ACC112 (cell line): ENCODE results near the gene RFX2.
A peak's percentile ranks its signal among the peaks of the same experiment; 100 is the strongest.
"Not testable (repeated sequence)": the region's sequence is repeated elsewhere in the genome, so short reads cannot be mapped to it uniquely, and the experiment has no call there.

Experiments
- H2AFZ ChIP-seq: fragments of 200-600 bp; sonication (generic); one replicate; pipeline ENCODE4 v1.6.0; 2017; ENCODE audit warnings: antibody characterized with exemption, low read length; ENCODE audit not compliant: unreplicated experiment
- H3K27ac ChIP-seq: fragments of 200-600 bp; sonication (generic); 2 replicates; pipeline ENCODE4 v1.5.1; 2014; ENCODE audit warnings: low read depth, mild to moderate bottlenecking, antibody characterized with exemption, low read length, moderate library complexity
- H3K27me3 ChIP-seq: fragments of 200-600 bp; sonication (generic); 2 replicates; pipeline ENCODE4 v1.6.1; 2014; ENCODE audit warnings: mild to moderate bottlenecking, antibody characterized with exemption, low read length, moderate library complexity, mixed read lengths; ENCODE audit not compliant: insufficient read depth
- H3K36me3 ChIP-seq: fragments of 200-600 bp; sonication (generic); 2 replicates; pipeline ENCODE4 v1.6.1; 2016; ENCODE audit warnings: mild to moderate bottlenecking, antibody characterized with exemption, low read length, moderate library complexity, mixed read lengths; ENCODE audit not compliant: insufficient read depth
- H3K4me1 ChIP-seq: fragments of 200-600 bp; sonication (generic); one replicate; pipeline ENCODE4 v1.6.1; 2016; ENCODE audit warnings: low read length, mixed read lengths; ENCODE audit not compliant: insufficient read depth, unreplicated experiment, control insufficient read depth
- H3K4me3 ChIP-seq: fragments of 200-600 bp; sonication (generic); 2 replicates; pipeline ENCODE4 v1.5.1; 2014; ENCODE audit warnings: mild to moderate bottlenecking, low read depth, low read length
- H3K79me2 ChIP-seq: fragments of 200-600 bp; sonication (generic); one replicate; pipeline ENCODE4 v1.6.0; 2016; ENCODE audit warnings: low read length; ENCODE audit not compliant: control insufficient read depth, unreplicated experiment, insufficient read depth

Gene RFX2

DNA sequence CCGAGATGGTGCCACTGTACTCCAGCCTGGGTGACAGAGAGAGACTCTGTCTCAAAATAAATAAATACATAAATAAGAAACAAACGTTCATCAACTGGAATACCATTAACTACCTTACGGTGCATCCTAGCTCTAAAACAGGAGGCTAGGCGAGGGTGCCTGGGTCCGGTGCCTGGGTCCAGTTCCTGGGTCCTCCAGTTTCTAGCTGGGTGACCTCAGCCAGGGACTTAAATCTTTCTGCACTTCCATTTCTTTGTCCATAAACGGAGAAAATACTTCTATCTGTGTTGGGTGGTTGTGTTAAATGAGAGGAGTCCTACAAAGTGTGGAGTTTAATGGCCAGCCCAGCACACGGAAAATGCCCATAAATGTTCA is 34.0 kb downstream of the RFX2 start:
- no peaks in the 10 kb centered on the region for H3K36me3 ChIP-seq
- H3K27me3 ChIP-seq: no peaks in the 10 kb centered on the region
- H3K4me1 ChIP-seq: peaks cover 21% of the 10 kb centered on the region
- peak overlapping the region; percentile 36 for H2AFZ ChIP-seq
- H3K4me3 ChIP-seq: peak overlapping the region; percentile 71; the same call in 1 of the 2 replicates
- H3K79me2 ChIP-seq: no peaks in the 10 kb centered on the region
- peak overlapping the region; percentile 99 for H3K27ac ChIP-seq

DNA sequence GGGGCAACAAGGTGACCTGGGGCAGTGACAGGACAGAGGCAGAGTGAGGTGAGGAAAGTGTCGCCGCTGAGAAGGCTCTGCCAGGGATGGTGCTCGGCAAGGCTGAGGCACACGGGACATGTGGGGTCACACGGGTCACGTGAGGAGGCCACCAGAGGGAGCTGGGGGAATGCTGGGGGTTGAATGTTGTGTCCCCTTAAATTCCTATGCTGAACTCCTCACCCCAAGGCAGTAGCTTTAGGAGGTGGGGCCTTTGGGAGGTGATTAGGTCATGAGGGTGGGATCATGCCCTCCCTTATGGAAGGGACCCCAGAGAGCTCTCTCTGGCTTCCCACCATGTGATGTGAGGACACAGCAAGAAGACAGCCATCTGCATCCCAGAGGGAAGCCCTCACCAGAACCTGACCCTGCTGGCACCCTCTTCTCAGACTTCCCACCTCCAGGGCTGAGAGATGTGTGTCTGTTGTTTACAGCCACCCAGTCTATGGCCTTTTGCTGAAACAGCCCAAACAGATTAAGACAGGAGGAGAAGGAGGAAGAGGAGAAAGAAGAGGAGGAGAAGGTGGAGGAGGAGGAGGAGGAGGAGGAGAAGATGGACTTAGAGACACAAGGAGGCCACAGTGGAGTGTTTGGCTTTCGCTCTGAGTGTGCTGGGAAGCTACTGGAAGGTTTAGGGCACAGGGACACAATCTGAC is 35.4 kb downstream of the RFX2 start:
- Histone ChIP-seq H3K36me3 (no peaks in the 10 kb centered on the region), H3K27me3 (no peaks in the 10 kb centered on the region), H3K4me3 (no peak overlapping the region), H2AFZ (no peak overlapping the region), H3K27ac (no peak overlapping the region), H3K79me2 (no peaks in the 10 kb centered on the region), H3K4me1 (peaks cover 29% of the 10 kb centered on the region)

DNA sequence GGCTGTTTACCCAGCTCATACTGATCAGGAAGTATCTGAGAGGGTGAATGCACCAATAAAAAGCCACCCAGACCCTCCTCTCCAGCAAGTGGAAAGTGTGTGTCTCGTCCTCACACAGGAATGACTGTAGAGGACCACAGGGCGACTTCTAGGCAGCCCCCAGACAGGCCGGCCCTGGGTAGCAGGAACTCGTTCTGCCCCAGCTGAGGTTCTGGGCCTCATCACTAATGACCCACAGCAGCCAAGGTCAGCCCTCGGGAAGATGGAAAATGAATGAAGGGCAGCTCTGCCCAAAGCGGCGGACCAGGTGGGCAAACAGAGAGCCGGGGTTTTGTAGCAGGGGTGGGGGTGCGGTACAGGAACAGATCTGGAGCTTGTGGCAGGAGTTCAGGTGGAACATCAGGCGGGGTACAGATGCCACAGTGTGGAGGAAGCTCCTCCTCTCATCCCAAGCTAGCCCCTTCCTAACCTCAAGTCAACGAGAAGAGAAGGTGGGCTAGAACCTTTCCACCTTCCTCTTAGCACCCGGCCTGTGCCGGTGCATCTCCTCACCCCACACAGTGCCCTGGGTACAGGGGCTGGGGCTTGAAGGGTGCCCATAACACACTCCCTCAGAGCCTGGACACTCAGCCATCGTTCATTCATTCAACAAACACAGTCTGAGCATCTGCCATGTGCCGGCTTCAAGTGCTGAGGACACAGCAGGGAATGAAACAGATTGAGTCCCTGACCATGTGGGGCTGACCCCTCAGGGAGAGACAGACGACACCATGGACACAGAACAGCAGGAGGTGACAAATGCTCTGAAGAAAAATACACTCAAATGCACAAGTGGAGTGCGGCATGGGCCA is 36.2 kb downstream of the RFX2 start:
- Histone ChIP-seq H3K79me2 (no peaks in the 10 kb centered on the region), H2AFZ (no peak overlapping the region), H3K27ac (no peak overlapping the region), H3K4me1 (peaks cover 29% of the 10 kb centered on the region), H3K4me3 (no peak overlapping the region), H3K36me3 (no peaks in the 10 kb centered on the region), H3K27me3 (no peaks in the 10 kb centered on the region)

DNA sequence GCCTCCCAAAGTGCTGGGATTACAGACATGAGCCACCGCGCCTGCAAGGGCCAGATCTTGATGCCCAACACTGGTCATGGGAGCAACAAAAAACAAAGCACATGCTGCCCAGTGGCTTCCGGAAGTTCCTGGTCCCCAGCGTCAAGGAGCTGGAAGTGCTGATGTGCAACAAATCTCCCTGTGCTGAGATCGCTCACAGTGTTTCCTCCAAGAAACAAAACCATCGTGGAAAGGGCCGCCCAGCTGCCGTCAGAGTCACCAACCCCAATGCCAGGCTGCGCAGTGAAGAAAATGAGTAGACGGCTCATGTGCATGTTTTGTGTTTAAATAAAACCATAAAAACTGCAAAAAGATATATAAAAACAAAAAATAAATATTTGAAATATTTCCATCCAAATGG is 37.1 kb downstream of the RFX2 start:
- not testable (repeated sequence) for H3K4me3 ChIP-seq, H3K27ac ChIP-seq, H2AFZ ChIP-seq, H3K27me3 ChIP-seq, H3K79me2 ChIP-seq, H3K36me3 ChIP-seq
- H3K4me1 ChIP-seq: peaks cover 29% of the 10 kb centered on the region

DNA sequence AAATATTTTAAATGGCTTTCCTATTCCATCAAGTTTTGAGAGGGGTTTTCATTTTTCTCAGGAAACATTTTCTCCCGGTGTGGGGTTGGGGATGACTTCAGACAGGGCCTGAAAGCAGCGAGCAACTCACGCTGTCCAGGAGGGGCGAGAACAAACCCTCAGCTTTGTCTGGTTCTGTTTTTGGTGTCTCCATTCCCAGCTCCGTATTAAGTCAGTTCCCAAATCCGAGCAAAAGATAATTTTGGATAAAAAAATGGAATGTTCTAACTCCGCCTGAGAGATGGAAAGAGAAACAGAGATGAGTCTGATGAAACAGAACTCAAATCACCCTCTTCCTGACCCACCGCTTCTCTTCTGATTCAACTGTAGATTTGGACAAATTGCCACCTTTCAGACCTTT is 38.4 kb downstream of the RFX2 start:
- peaks cover 2% of the 10 kb centered on the region for H3K79me2 ChIP-seq
- H3K4me1 ChIP-seq: peaks cover 30% of the 10 kb centered on the region
- H3K36me3 ChIP-seq: no peaks in the 10 kb centered on the region
- peak overlapping the region; percentile 71; the same call in 1 of the 2 replicates for H3K27ac ChIP-seq
- no peaks in the 10 kb centered on the region for H3K27me3 ChIP-seq
- H3K4me3 ChIP-seq: no peak overlapping the region
- no peak overlapping the region for H2AFZ ChIP-seq

DNA sequence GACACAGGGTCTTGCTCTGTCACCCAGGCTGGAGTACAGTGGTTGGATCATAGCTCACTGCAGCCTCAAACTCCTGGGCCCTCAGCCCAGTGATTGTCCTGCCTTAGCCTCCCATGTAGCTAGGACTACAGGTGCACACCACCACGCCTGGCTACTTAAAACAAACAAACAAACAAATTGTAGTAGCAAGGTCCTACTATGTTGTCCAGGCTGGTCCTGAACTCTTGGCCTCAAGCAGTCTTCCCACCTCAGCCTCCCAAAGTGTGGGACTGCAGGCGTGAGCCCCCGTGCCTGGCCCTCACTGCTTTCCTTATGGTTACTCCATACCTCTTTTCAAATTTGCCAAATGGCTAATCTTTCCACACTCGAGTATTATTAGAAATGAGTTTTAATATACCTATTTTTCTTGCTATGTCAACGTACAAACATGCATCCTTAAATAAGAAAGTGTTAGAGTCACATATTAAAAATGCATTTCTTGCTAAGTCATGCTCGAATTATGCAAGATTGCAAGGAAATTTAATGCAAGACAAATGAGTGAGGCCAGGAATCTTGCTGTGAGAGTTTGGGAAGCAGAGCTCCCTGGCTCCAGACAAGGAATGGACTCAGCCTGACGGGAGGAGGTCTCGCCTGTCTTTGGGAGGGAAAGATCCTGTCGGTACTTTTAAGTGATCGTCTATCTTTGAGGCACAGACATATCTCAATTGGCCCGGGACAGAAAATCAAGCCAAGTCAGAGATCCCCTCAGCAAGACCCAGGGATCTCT is 39.4 kb downstream of the RFX2 start:
- H3K79me2 ChIP-seq: peaks cover 2% of the 10 kb centered on the region
- no peak overlapping the region for H2AFZ ChIP-seq
- H3K36me3 ChIP-seq: no peaks in the 10 kb centered on the region
- H3K27me3 ChIP-seq: no peaks in the 10 kb centered on the region
- H3K4me3 ChIP-seq: no peak overlapping the region
- H3K4me1 ChIP-seq: peaks cover 33% of the 10 kb centered on the region
- peak overlapping the region; percentile 71 for H3K27ac ChIP-seq

DNA sequence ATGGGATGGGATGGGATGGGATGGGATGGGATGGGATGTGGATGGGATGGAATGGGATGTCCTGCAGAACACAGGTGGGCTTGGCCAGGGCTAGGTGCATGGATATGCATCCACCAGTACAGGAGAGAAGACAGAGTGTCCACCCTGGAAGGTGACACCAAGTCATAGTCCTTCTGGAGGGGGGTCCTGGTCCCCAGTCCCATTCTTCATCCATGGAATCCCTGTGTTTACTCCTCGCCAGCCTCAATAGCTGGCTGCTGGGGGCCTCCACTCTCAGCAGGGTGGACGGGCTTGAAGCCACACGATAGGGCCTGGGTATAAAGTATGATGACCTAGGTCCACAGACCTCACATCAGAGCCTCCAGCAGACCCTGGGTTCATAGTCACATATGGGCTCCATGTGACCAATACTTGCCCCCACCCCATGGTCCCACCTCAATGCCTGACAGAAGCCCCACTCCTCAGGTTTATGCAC is 40.1 kb downstream of the RFX2 start:
- Histone ChIP-seq H3K79me2 (peaks cover 2% of the 10 kb centered on the region), H3K4me1 (peaks cover 33% of the 10 kb centered on the region), H3K36me3 (no peaks in the 10 kb centered on the region), H3K4me3 (no peak overlapping the region), H3K27me3 (no peaks in the 10 kb centered on the region), H3K27ac (peak overlapping the region; percentile 71), H2AFZ (no peak overlapping the region)

DNA sequence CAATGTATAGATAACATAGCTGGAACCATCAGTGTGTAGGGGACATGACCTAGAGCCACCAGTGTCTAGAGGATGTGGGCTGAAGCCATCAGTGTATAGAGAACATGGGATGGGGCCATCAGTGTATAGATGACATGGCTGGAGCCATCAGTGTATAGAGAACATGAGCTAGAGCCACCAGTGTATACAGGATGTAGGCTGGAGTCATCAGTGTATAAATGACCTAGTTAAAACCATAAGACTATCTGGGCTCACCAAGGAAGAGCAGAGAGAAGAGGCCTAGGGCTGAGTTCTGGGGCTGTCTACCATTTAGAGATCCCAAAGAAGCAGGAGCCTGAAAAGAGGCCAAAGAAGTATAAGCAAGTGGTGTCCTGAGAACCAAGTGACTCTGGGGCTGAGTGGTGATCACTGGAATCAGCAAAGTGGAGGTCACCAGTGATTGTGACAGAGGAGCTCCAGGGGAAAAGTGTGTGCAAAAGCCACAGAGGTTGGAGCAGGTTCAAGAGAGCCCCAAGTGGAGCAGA is 41.0 kb downstream of the RFX2 start:
- Histone ChIP-seq H3K4me1 (peaks cover 36% of the 10 kb centered on the region), H3K27ac (no peak overlapping the region)

DNA sequence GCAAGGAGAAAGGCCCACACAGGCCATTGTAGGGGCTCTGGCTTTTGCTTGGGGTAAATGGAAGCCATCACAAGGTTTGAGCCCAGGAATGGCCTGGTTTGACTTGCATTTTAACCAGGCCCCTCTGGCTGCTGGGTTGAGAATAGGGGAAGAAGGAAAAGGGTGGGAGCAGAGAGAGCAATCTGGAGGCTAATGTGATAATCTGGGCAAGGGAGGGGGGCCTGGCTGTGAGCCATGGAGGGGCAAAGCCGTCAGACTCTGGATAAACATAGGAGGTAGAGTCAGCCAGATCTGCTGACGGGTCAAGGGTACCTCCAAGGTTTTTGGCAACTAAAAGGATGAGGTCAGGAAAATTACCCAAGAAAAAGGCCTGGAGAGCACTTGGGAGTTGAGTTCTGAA is 41.6 kb downstream of the RFX2 start:
- no peak overlapping the region for H3K27ac ChIP-seq
- peaks cover 39% of the 10 kb centered on the region for H3K4me1 ChIP-seq
- H3K27me3 ChIP-seq: no peaks in the 10 kb centered on the region
- no peaks in the 10 kb centered on the region for H3K36me3 ChIP-seq
- H3K79me2 ChIP-seq: peaks cover 2% of the 10 kb centered on the region
- no peak overlapping the region for H2AFZ ChIP-seq
- H3K4me3 ChIP-seq: no peak overlapping the region

More for the DNA sequence above, 41.0 kb downstream of the RFX2 start:
- Histone ChIP-seq H2AFZ (no peak overlapping the region), H3K79me2 (peaks cover 2% of the 10 kb centered on the region), H3K27me3 (no peaks in the 10 kb centered on the region), H3K36me3 (no peaks in the 10 kb centered on the region), H3K4me3 (no peak overlapping the region)

DNA sequence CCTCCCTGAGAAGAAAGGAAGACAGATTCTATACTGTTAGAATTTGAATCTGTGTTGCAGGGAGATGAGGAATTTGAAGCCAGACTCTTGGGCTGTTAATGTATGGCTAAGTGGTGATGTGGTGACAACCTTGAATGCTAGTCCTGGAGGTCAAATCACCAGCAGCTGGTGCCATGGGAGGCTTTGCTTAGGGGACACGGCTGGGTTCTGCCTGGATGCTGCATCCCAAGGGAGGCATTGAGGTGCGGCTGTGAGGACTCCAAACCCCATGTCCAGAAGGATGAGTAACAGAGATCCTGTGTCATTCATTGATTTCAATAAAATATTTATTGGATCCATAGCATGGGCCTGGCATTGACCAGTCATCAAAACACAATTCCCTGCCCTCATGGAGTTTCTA is 42.3 kb downstream of the RFX2 start:
- Histone ChIP-seq H3K36me3 (no peaks in the 10 kb centered on the region), H3K27ac (peak overlapping the region; percentile 91; the same call in 1 of the 2 replicates), H3K79me2 (peaks cover 2% of the 10 kb centered on the region), H3K4me3 (no peak overlapping the region), H2AFZ (no peak overlapping the region), H3K4me1 (peaks cover 39% of the 10 kb centered on the region), H3K27me3 (no peaks in the 10 kb centered on the region)
